Heart right ventricle (tissue), 16 donors: ENCODE results near the gene DDC. TPM values are rescaled to one million over a fixed set of nuclear protein-coding genes. Genes with fewer than 3 reads are reported as not detected.

Source experiments
- ATAC-seq, 8 donors: fragments of 200-7000 bp; cut with Tn5 transposase; one replicate each; pipeline ENCODE4 v1.9.1; 2020; ENCODE audit warnings: mild to moderate bottlenecking in 8 of 8, moderate library complexity in 8 of 8, moderate number of reproducible peaks in 1 of 8
- DNase-seq, 2 donors: peaks; one replicate each; pipeline ENCODE4 v3.0.0-alpha.2; 2020
- H3K27ac ChIP-seq, 10 donors: fragments of 200-600 bp; sonication (generic) in 2 of 10; one replicate each; pipeline versions ENCODE4 v1.5.0 to v1.8.0; 2020 to 2022; ENCODE audit warnings: mild to moderate bottlenecking in 3 of 10
- H3K27me3 ChIP-seq, 7 donors: fragments of 200-600 bp; one replicate each; pipeline ENCODE4 v1.8.0; 2021 to 2022; ENCODE audit warnings: mild to moderate bottlenecking in 2 of 7
- H3K36me3 ChIP-seq, 9 donors: fragments of 200-600 bp; sonication (generic) in 1 of 9; one replicate each; pipeline versions ENCODE4 v1.5.0 to v1.8.0; 2020 to 2022; ENCODE audit warnings: mild to moderate bottlenecking in 2 of 9
- H3K4me1 ChIP-seq, 9 donors: fragments of 200-600 bp; sonication (generic) in 1 of 9; one replicate each; pipeline versions ENCODE4 v1.5.0 to v1.8.0; 2020 to 2022; ENCODE audit warnings: mild to moderate bottlenecking in 4 of 9
- H3K4me3 ChIP-seq, 10 donors: fragments of 200-600 bp; sonication (generic) in 2 of 10; one replicate each; pipeline versions ENCODE4 v1.5.0 to v1.8.0; 2020 to 2022; ENCODE audit warnings: mild to moderate bottlenecking in 7 of 10, moderate library complexity in 2 of 10
- H3K9me3 ChIP-seq, 11 donors: fragments of 200-600 bp in 10 of 11; sonication (generic) in 2 of 11; one replicate each; pipeline versions ENCODE4 v1.5.0 to v1.8.0; 2013 to 2022; ENCODE audit warnings: mild to moderate bottlenecking in 2 of 11, control low read depth in 1 of 11, moderate library complexity in 1 of 11
- CTCF ChIP-seq, 9 donors: fragments of 200-600 bp; sonication (generic) in 2 of 9; IDR thresholded peaks; one replicate each; pipeline versions ENCODE4 v1.5.0 to v1.8.0; 2021 to 2022; ENCODE audit warnings: antibody characterized with exemption in 9 of 9, mild to moderate bottlenecking in 5 of 9, moderate library complexity in 1 of 9
- WGBS, 2 donors: extraction: QIAGEN DNeasy Blood & Tissue Kit; methylation state at CpG; one replicate each; pipeline ENCODE4 v1.1.7; 2013; ENCODE audit warnings: inconsistent platforms in 1 of 2; 5-methylcytosine and 5-hydroxymethylcytosine counted together
- intact Hi-C, 10 donors: fragments of 100-400 bp; cut with DNase I; formaldehyde crosslinking; loops; one replicate each; pipeline versions ENCODE4 v1.11.1 to v1.14.2; 2022
- polyA plus RNA-seq, 2 donors: library from polyadenylated mRNA; stranded (reverse); fragments of 200-250 nt; gene quantifications; one replicate each; pipeline ENCODE4 v1.2.3, GENCODE V29; 2013
- total RNA-seq, 10 donors: library from RNA; stranded (reverse); fragmentation: NEBNext Ultra II Directional in 3 of 10; extraction: Animal tissue kit (Norgen Biotek cat#: 25700) in 3 of 10; gene quantifications; one replicate each; pipeline versions ENCODE4 v1.2.1 to v1.2.4, GENCODE V29; 2021 to 2023
- donor health status: Arrhythmogenic right ventricular cardiomyopathy.
- donor health status: ischemic (EF 13 %, LVEDD 7.1; RV severe dilation, severe dysfunction).
- donor health status: healthy with polysubstance abuse.
- donor health status: DM: no; HTN: yes; CAD: no.
- donor health status: DM: no; HTN: no; CAD: no.
- donor health status: ischemic (EF 25% LVEDD 6.9; RV normal size, moderate dysfunction).
- donor health status: ischemic (EF 25% LVEDD 5.7; RV mildly dilated, moderate dysfunction).
- donor health status: healthy.
- donor health status: DM: yes; HTN: yes; CAD: no.
- donor health status: Ischemic cardiomyopathy.
- donor health status: ischemic (EF 35%, LVEDD 5.7; RV mildly dilated, moderate dysfunction).
- donor health status: nonischemic (EF 11% LVEDD 7.7; RV severe dilation, severe dysfunction).
- donor health status: DM: yes; HTN: yes; CAD: no.
- donor health status: PGD.
- donor health status: ischemic (EF 29% LVEDD 5.4; RV normal size, mild dysfunction).
- donor health status: nonischemic (EF 23%, LVEDD 6.1; RV moderate dilation, normal function).

Gene DDC
- total and polyA plus RNA-seq, 12 donors: not detected

- no peak for ATAC-seq
- peaks cover 5 to 19% (median 15%) of the 10 kb centered on the region in 9 donors for H3K4me1 ChIP-seq
- no peak for TF ChIP-seq CTCF (IDR thresholded peaks at IDR 0.05)
- intact Hi-C loops: loop anchor here in 1 of 10 donors (10.0 kb wide), 1 partner anchor 79 kb away; no protein-coding TSS in a partner anchor
- no peaks in the 10 kb centered on the region for H3K36me3 ChIP-seq
- no peaks in the 10 kb centered on the region for H3K27me3 ChIP-seq
- DNase-seq: no peak
- H3K9me3 ChIP-seq: no peaks in the 10 kb centered on the region
- H3K4me3 ChIP-seq: no peak overlapping the region
- no peak overlapping the region for H3K27ac ChIP-seq
- 73 to 80% methylated on average over 10 of the region's 10 CpGs for WGBS, 2 donors
These were observed 59.5 kb downstream of the DDC start for GRCh38 chr7:50505553-50506210.

- Histone ChIP-seq H3K27me3 (no peaks in the 10 kb centered on the region), H3K27ac (no peak overlapping the region), H3K4me3 (no peak overlapping the region), H3K9me3 (no peaks in the 10 kb centered on the region), H3K4me1 (peaks cover 5 to 19% (median 15%) of the 10 kb centered on the region in 9 donors), H3K36me3 (no peaks in the 10 kb centered on the region)
- intact Hi-C loops: loop anchor here in 1 of 10 donors (10.0 kb wide), 1 partner anchor 80 kb away; no protein-coding TSS in a partner anchor
- ATAC-seq (no peak), DNase-seq (no peak)
- TF ChIP-seq CTCF (IDR thresholded peaks at IDR 0.05): no peak
- WGBS, 2 donors: 88 to 90% methylated on average over 12 of the region's 12 CpGs
These were observed 60.3 kb downstream of the DDC start for GRCh38 chr7:50504646-50505546.

- no peaks in the 10 kb centered on the region for H3K27me3 ChIP-seq
- no peaks in the 10 kb centered on the region for H3K36me3 ChIP-seq
- WGBS, 2 donors: 53 to 66% methylated on average over 5 of the region's 5 CpGs
- intact Hi-C loops: loop anchor here in 1 of 10 donors (10.0 kb wide), 1 partner anchor 82 kb away; no protein-coding TSS in a partner anchor
- peak overlapping the region in 4 of 10 donors; percentile 24 to 58 (median 36) for H3K27ac ChIP-seq
- peaks cover 5 to 20% (median 15%) of the 10 kb centered on the region in 9 donors for H3K4me1 ChIP-seq
- no peaks in the 10 kb centered on the region for H3K9me3 ChIP-seq
- DNase-seq: no peak
- ATAC-seq: peak in 5 of 8 donors; percentile 25 to 82 (median 34)
- H3K4me3 ChIP-seq: no peak overlapping the region
- no peak for TF ChIP-seq CTCF (IDR thresholded peaks at IDR 0.05)
These were observed 62.3 kb downstream of the DDC start for GRCh38 chr7:50502947-50503346.

GRCh38 chr7:50502001-50502684, 63.1 kb downstream of the DDC start:
- DNase-seq (peak; percentile 65 to 71), ATAC-seq (peak; percentile 82 to 97 (median 94))
- WGBS, 2 donors: 36 to 56% methylated on average over 8 of the region's 8 CpGs
- H3K9me3 ChIP-seq: no peaks in the 10 kb centered on the region
- intact Hi-C loops: loop anchor here in 1 of 10 donors (10.0 kb wide), 1 partner anchor 83 kb away; no protein-coding TSS in a partner anchor
- no peaks in the 10 kb centered on the region for H3K27me3 ChIP-seq
- H3K36me3 ChIP-seq: no peaks in the 10 kb centered on the region
- H3K4me3 ChIP-seq: no peak overlapping the region
- H3K27ac ChIP-seq: peak overlapping the region in 7 of 10 donors; percentile 24 to 58 (median 41)
- H3K4me1 ChIP-seq: peaks cover 5 to 28% (median 19%) of the 10 kb centered on the region in 9 donors
- TF ChIP-seq CTCF (IDR thresholded peaks at IDR 0.05): no peak
